ENCODE measurements around the gene SORT1.
A peak's percentile ranks its signal among the peaks of the same experiment; 100 is the strongest.
"Not testable (repeated sequence)": the region's sequence is repeated elsewhere in the genome, so short reads cannot be mapped to it uniquely, and the experiment has no call there.

Gene SORT1

GRCh38 chr1:109294481-109294880, 103.2 kb downstream of the SORT1 start:
- DNase-seq: no peak

DNA sequence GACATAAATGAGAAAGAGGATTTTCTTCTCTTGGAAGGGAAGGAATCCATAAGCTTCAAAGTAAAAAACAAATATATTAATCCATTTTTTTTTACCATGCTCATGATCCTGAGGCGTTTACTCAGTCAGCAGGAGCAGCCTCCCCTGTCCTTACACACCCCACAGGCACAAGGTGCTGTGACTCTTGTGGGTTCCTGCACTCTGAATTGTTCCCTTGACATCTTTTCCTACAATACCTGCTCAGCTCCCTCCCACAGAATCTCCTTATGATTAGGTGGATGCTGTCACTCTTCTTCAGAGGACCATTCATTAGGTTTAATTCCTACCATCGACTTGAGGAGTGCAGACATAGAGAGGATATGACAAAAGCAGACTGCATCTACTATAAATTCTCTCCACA, 104.7 kb downstream of the SORT1 start:
- no peak for DNase-seq

DNA sequence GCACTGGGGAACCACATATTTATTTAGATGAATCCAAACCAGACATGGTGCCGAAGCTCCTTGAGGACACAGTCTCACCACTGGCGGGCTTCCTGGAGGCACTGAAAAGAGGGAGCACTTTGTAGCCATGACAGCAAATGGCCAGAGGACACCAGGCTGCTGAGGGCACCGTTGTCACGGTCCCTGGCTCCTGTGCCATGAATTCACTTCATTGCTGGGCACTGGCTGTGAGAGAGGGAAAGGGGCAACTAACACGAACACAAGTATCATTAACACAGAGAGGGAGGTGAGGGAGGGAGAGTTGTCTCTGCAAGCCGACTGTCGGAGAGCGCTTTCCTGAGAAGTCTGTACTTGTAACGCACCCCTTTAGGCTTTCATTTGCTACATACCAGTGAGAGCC, 105.4 kb downstream of the SORT1 start:
- DNase-seq: no peak

GRCh38 chr1:109290998-109291397, 106.7 kb downstream of the SORT1 start:
- no peak for DNase-seq

DNA sequence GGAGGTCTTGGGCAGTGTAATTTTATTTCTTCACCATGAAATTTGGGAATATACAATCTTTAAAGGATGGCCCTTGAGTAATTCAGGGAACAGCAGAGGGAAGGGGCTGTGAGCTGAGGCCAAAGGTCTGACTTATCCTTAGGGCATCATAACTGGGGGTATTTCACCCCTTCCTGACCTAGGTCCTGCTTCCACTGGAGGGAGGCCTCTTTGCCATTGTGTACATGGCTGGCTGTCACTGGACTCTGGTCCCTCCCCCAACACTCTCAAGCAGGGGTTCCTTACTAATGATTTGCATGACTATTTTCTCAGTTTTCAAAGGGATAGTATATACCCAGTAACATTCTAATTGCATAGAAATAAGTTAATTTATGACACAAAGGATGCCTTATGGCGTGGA, 107.6 kb downstream of the SORT1 start:
- no peak for DNase-seq

DNA sequence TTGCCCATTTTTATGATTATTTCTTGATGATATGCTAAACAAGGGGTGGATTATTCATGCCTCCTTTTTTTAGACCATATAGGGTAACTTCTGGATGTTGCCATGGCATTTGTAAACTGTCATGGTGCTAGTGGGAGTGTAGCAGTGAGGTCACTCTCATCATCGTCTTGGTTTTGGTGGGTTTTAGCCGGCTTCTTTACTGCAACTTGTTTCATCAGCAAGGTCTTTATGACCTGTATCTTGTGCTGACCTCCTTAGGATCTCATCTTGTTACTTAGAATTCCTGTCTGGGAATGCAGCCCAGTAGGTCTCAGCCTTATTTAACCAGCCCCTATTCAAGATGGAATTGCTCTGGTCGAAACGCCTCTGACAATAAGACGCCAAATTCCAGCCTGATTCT, 111.0 kb downstream of the SORT1 start:
- DNase-seq: not testable (repeated sequence)

- DNase-seq: no peak
Observed at GRCh38 chr1:109283748-109284600, 113.7 kb downstream of the SORT1 start.

DNA sequence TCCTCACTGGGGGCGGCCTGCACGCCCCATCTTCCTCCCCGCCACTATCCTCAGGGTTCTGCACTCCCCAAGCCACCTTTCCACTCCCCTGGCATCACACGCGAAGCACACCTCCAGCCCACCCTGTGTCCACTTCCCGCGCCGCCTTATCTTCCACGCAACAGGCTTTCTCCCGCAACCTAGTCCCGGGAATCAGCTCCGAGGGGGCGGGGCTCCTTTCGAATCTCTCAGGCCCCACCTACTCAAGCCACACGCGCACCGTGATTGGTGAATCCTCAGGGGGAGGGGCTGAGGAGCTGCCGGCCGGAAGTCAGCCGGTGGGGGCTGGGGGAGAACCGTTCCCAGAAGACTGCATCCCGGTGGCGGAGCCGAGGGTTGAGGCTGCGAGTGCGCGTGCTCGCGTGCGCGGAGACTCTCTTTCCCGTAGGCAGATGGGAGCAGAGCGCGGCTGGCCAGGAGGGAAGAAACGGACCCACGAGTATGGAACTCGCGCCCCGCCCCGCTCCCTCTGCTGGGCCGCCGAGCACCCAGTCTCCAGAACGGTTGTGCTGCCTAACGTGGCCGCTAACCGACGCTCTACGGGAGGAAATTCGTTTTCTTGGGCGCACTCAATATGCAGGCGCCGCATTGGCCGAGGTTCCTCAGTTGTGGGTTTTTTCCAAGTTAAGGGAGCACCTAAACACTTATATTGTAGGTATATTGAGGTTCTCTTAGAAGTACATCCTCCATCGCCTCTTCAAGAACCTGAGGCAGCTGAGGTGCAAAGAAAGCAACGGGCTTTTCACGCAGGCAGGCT, 114.6 kb downstream of the SORT1 start, which contains the start of gene PSRC1:
TSS of gene PSRC1 (minus strand) at position 194 of the 796 bp plus-strand sequence.
- DNase-seq: peak; percentile 83

- no peak for DNase-seq
Observed at GRCh38 chr1:109282497-109282951, 115.2 kb downstream of the SORT1 start.

DNA sequence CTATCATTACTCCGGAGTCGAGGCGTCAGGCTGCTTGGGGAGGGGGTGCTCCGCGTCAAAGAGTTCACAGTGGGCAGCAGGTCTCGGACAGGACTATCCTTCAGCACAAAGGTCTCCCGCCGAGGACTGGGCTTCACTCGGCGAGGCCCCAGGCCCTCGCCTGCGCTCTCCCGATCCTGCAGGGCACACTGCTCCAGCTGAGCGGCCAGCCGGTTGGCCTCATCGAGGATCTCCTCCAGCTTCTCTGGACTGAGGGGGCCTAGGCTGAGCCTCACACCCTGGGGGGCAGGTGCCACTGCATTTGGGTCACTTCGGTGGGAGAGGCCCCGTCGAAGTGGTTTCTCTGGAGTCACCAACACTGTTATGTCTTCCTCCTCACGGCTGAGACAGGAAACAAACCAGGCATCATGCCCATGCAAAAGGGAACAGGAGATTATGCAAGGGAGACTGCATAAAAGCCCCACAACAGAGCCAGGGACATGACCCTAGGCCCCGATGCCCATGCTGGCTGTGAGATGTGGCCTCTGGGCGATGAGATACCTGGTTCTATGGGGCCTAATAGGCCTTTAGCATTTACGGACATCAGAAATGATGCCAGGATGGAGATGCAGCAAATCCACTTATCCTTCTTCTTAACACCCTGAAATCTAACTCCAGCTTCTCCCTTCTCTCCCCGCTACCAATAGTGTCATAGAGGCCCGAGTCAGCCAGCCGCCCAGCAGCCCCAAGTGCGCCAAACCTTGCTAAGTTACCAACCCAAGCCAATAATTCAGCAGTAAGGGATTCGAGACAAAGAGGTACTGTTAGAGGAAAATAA, 115.8 kb downstream of the SORT1 start:
- DNase-seq: no peak

DNA sequence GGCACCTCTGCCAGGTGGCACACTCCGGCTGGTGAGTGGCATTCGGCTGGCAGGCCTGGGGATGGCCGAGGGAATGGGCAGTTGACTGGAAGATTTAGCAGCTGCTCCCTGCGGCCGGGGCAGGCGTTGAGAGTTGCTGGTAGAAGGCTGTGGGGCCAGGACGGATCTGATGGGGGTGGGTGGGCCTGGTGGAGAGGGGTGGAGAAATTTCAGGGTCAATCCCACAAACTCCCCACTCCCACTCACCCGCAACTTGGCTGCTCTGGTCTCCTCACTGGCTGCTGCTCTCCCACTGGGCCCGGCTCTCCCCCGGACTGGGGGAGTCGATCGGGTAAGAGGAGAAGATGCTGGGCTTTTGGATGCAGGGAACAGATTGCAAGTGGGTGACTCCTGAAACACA, 116.9 kb downstream of the SORT1 start:
- DNase-seq: no peak

DNA sequence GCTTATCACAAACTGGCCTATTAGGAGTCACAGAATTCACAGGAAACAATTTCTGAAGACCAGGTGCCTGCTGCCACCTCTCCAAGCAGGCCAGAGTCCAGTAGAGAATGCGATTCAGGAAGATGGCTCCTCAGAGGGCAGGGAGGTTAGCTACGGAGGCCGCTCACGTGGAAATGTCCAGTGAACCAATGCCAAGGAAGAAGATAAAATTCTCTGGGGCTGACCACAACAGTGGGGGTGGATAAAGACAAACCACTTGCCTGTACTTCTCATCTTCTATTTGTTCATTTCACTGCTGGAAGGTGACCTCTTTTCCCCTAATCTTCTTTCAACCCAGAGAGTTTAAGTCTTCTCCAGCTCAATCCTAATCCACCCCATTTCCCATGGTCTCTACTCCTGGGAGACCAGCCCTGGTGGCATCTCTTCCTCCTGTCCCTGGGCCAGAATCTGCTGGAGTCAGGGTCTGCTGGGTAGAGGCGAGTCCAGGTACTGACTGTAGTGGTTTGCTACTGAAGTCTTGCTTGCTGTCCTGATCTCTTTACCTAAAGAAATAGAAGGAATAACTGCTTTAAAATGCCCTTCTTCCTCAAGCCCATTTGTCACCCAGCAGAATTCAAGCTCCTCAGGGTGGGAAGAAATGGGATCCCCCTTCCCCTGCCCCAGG, 118.0 kb downstream of the SORT1 start:
- no peak for DNase-seq

DNA sequence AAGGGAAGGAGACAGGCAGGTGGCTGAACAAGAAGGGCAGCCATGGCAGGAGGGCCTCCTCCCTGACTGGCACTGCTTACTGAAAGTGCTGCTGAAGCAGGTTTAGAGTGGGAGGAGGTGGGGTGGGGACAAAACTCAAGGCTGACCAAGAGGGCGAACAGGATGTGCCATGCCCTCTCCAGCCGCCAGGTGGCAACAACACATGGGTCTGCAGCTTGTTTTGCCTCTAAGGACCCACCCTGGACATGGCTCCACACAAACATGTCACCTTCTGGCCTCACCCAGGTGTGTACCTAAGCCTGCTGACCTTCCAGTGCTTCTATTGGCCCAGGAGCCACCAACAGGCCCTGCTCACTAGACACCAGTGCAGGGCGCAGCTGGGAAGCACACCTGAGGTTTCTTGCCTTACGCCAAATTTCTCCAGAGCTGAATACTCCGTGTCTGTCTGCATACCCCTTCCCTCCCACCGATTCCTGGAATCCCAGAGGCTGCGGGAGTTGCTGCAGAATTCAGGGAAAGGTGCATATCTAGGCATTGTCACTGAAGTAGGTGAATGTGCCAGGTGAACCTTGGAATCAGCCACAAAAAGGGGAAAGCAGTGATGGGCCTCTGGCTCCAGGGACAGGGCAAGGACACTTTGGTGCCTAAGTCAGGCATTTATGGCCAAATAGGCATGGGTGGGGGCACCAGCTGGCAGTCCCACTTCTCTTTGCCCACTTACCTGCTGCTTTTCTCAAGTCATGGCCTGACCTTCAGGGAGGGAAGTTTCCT, 120.1 kb downstream of the SORT1 start:
- DNase-seq: no peak

- no peak for DNase-seq
Observed at GRCh38 chr1:109275706-109276345, 121.9 kb downstream of the SORT1 start.

GRCh38 chr1:109274533-109275476, 122.9 kb downstream of the SORT1 start:
- no peak for DNase-seq

DNA sequence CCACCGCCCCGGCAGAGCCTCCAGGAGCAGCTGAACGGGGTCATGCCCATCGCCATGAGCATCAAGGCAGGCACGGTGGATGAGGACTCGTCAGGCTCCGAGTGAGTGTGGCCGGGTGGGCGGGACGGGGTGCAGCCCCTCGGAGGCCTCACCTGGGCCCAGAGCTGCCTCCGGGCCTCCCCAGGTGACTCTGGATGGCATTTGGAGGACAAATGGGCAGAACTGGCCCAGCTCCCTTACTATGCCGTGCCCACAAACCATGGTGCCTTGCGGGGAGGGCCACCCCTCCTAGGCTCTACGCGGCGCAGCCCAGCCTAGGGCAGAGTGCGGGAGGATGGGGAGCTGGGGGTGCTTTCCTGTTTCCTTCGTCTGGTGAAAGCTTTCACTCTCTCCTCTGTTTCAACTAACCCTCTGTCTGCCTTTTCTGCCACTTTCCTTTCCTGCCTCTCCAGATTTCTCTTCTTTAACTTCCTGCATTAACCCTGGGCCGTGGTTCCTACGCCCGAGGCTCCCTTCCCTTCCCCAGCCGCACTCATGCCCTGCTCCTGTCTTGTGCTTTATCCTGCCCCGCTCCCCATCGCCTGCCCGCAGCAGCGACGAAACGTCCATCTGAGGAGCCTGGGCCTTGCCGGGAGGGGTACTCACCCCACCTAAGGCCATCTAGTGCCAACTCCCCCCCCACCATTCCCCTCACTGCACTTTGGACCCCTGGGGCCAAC, 124.0 kb downstream of the SORT1 start:
- no peak for DNase-seq

- DNase-seq: no peak
Observed at GRCh38 chr1:109272831-109273547, 124.7 kb downstream of the SORT1 start.

GRCh38 chr1:109272021-109272799, 125.5 kb downstream of the SORT1 start:
- DNase-seq: no peak

Measured in NCI-H187 treated with DMSO at 0.1 percent for 48 hours (cell line).